GM13977 (cell line): ENCODE results near the gene FAAP100.

ENCODE experiments used
- DNase-seq: peaks from one replicate; pipeline ENCODE4 v3.0.0; 2012; ENCODE audit warnings: low spot score
- in situ Hi-C: fragments of 300-500 bp; cut with MboI; formaldehyde crosslinking; loops from one replicate; pipeline ENCODE4 v1.12.0; 2022; ENCODE audit warnings: low sequenced_read_pairs, low pct_unique_long_range_greater_than_20kb, mixed read lengths, inconsistent platforms; ENCODE audit not compliant: unreplicated experiment
- TF ChIP-seq, protein P1 (sequence below): IDR thresholded peaks from 2 replicates; pipeline ENCODE4 v1.5.1; 2012; ENCODE audit warnings: mild to moderate bottlenecking, control low read depth; ENCODE audit not compliant: insufficient read depth; ENCODE audit errors: extremely low read depth, missing control alignments

The FAAP100 gene

DNA sequence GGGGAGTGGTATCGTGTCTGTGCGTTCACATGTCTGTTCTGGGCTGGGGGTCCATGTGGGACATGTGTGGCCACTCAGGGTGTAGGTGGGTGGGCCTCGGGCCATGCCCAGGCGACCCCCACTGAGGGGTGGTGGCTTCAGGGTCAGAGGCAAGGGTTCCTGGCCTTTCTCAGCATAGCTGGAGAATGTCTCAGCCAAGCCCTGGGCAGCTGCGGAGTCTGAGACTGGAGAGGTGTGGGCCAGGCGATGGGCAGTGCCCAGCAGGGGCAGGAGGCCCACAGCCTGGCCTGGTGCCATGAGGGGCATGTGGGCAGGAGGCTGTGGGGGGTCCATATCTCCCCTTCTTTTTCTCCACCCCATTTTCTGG, 22.7 kb downstream of the FAAP100 start:
- in situ Hi-C loops: no loop called here
- DNase-seq: no peak
- TF ChIP-seq, protein P1, sequence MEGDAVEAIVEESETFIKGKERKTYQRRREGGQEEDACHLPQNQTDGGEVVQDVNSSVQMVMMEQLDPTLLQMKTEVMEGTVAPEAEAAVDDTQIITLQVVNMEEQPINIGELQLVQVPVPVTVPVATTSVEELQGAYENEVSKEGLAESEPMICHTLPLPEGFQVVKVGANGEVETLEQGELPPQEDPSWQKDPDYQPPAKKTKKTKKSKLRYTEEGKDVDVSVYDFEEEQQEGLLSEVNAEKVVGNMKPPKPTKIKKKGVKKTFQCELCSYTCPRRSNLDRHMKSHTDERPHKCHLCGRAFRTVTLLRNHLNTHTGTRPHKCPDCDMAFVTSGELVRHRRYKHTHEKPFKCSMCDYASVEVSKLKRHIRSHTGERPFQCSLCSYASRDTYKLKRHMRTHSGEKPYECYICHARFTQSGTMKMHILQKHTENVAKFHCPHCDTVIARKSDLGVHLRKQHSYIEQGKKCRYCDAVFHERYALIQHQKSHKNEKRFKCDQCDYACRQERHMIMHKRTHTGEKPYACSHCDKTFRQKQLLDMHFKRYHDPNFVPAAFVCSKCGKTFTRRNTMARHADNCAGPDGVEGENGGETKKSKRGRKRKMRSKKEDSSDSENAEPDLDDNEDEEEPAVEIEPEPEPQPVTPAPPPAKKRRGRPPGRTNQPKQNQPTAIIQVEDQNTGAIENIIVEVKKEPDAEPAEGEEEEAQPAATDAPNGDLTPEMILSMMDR: no peak

DNA sequence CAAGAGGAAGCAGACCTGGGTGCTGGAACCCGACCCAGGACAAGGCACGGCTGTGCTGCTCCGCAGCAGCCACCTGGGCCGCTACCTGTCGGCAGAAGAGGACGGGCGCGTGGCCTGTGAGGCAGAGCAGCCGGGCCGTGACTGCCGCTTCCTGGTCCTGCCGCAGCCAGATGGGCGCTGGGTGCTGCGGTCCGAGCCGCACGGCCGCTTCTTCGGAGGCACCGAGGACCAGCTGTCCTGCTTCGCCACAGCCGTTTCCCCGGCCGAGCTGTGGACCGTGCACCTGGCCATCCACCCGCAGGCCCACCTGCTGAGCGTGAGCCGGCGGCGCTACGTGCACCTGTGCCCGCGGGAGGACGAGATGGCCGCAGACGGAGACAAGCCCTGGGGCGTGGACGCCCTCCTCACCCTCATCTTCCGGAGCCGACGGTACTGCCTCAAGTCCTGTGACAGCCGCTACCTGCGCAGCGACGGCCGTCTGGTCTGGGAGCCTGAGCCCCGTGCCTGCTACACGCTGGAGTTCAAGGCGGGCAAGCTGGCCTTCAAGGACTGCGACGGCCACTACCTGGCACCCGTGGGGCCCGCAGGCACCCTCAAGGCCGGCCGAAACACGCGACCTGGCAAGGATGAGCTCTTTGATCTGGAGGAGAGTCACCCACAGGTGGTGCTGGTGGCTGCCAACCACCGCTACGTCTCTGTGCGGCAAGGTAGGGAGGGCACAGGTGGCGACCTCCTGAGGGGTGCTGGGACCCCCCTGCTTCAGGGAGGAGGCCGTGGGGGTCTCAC, 23.3 kb downstream of the FAAP100 start:
- TF ChIP-seq, protein P1: no peak
- in situ Hi-C loops: no loop called here
- no peak for DNase-seq

DNA sequence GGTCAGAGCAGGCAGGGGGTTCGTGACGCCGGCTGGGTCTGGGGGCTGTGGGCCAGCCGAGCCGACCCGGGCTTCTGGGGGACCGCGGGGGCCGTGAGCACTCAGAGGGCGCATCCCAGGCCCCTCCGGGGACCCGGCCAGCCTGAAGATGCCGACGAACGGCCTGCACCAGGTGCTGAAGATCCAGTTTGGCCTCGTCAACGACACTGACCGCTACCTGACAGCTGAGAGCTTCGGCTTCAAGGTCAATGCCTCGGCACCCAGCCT, 23.8 kb downstream of the FAAP100 start:
- TF ChIP-seq, protein P1: no peak
- no peak for DNase-seq

DNA sequence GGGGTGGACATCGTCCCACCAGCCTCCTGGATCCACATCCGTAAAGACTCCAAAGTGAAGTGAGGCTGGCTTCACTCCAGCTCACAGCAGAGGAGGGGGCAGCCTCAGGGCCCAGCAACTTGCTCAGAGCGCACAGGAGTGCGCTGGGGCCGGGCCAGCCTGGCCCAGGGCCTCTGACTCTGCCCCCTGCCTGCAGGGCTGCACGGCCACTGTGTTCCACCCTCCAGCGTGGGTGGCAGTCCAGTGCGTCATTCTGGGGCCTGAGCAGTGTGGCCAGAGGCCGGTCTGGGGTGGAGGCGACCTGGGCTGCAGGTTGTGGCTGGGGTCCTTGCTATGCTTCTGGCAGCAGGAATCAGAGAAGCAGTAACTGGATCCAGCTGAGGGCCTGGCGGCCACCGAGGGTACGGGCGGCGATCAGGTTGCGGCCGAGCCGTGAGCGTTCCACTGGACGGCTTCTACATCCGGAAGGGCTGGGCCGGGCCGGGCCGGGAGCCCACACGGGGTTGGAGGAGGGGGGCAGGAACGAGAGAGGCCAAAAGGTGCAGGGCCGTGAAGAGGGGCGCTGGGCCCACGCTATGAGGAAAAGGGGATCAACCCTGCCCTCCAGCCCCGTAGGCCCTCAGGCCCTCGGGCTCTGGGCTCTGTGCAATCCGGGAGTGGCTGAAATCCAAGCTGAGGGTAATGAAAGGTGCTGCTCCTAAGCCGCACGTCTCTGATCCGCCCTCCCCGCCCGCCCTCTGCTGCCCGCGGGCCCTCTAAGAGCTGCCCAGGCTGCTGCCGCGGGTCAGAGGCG, 24.4 kb downstream of the FAAP100 start, which contains the start of gene FSCN2:
Gene FSCN2, plus strand, starts transcription at position 787 of the 793 bp plus-strand sequence. CDS start 155 bp downstream, outside the sequence.
- in situ Hi-C loops: no loop called here
- DNase-seq: no peak
- TF ChIP-seq, protein P1: no peak

More for the DNA sequence above, 23.8 kb downstream of the FAAP100 start:
- in situ Hi-C loops: no loop called here

DNA sequence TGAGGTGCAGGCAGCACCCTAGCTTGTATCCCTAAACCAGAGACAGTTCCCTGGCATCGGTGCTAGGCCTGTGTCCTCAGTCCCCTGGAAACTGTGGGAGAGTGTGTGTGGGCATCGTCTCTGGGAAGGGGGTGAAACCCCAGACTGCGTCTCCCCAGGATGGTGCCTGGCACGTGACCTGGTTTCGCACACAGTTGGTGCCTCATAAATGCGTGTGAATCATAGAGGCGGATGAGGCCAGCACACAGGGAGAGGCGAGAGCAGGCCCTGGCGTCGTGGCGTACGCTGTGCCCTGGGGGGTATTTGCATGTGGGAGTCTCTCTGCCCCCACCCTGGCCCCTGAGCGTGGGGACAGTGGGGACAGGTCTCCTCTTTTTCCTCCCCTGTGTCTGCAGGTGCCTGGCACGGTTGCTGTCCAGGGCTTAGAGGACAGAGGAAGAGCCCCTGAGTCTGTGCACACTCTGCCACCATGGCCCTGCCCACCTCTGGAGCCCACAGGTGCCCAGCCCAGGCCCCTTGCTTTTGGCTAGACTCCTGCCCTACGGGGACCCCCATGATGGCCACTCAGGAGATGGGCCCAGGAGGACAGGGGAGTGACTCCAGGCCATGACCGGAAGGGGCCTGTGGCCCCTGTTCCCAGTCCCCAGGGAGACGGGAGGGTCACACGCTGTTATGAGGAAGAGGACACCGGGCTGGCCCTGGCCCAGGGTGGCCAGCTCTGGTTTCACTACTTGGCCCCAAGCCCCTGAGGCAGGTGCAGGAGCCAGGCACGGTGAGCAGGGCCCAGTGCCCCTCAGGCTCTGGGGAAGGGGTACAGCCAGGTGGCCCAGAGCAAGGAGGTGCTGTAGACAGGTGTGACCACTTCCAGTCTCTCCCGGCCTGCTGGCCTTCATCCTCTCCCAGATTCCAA, 25.2 kb downstream of the FAAP100 start:
- in situ Hi-C loops: no loop called here
- DNase-seq: no peak
- TF ChIP-seq, protein P1: no peak

DNA sequence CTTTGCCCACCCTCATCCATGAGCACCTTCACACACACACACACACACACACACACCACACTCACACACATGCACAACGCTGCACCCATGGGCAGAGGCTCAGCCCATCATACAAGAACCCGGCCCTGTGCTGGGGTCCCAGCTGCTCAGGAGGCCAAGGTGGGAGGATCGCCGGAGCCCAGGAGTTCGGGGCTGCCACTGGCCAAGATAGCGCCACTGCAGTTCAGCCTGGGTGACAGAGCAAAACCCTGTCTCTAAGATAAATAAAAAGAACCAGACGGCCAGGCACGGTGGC, 27.3 kb downstream of the FAAP100 start:
- TF ChIP-seq, protein P1: no peak
- DNase-seq: no peak
- in situ Hi-C loops: no loop called here
